Hematopoietic multipotent progenitor cell treated with erythropoietin and hydrocortisone succinate and interleukin-3 and kit ligand, for 17 days (in vitro differentiated cells): ENCODE measurements around the gene ZC3H12A.
A peak's percentile ranks its signal among the peaks of the same experiment; 100 is the strongest.

Source experiments
- DNase-seq: peaks from one replicate; pipeline ENCODE4 v3.0.0-alpha.2; 2015; ENCODE audit warnings: low spot score

The ZC3H12A gene

GRCh38 chr1:37478890-37479254 is 4.5 kb downstream of the ZC3H12A start:
- DNase-seq = no peak

- peak; percentile 80 for DNase-seq
Measured at GRCh38 chr1:37479255-37480124, 5.1 kb downstream of the ZC3H12A start.

GRCh38 chr1:37480125-37480466 is 5.7 kb downstream of the ZC3H12A start:
- DNase-seq = no peak

- no peak for DNase-seq
Measured at GRCh38 chr1:37480581-37481288, 6.4 kb downstream of the ZC3H12A start.

- no peak for DNase-seq
Measured at GRCh38 chr1:37481289-37482003, 7.1 kb downstream of the ZC3H12A start.

GRCh38 chr1:37482004-37482785 is 7.8 kb downstream of the ZC3H12A start:
- DNase-seq = no peak

GRCh38 chr1:37482796-37483744 is 8.7 kb downstream of the ZC3H12A start:
- DNase-seq = no peak

GRCh38 chr1:37483785-37484184 is 9.4 kb downstream of the ZC3H12A start:
- DNase-seq = no peak

GRCh38 chr1:37484325-37485051 is 10.1 kb downstream of the ZC3H12A start:
- no peak for DNase-seq

- no peak for DNase-seq
Measured at GRCh38 chr1:37485902-37486679, 11.7 kb downstream of the ZC3H12A start.

- DNase-seq = peak; percentile 85
Measured at GRCh38 chr1:37486680-37487618, 12.6 kb downstream of the ZC3H12A start.

- DNase-seq = no peak
Measured at GRCh38 chr1:37487619-37487984, 13.2 kb downstream of the ZC3H12A start.

GRCh38 chr1:37493336-37494098 is 19.1 kb downstream of the ZC3H12A start:
- DNase-seq = no peak

- DNase-seq = no peak
Measured at GRCh38 chr1:37495875-37496274, 21.5 kb downstream of the ZC3H12A start.

GRCh38 chr1:37497832-37498231 is 23.5 kb downstream of the ZC3H12A start:
- DNase-seq = no peak

- peak; percentile 43 for DNase-seq
Measured at GRCh38 chr1:37498872-37499617, 24.7 kb downstream of the ZC3H12A start.

GRCh38 chr1:37501661-37502060 is 27.3 kb downstream of the ZC3H12A start:
- no peak for DNase-seq
